Transverse colon (tissue), 4 donors: ENCODE measurements around the gene C4BPB. TPM values are rescaled to one million over a fixed set of nuclear protein-coding genes. Genes with fewer than 3 reads are reported as not detected.
A peak's percentile ranks its signal among the peaks of the same experiment; 100 is the strongest.

ENCODE experiments used
- DNase-seq: peaks from one replicate; pipeline ENCODE4 v3.0.0-alpha.2; 2019
- H3K27ac ChIP-seq, 4 donors: fragments of 200-600 bp; sonication (generic); 2 replicates each; pipeline ENCODE4 v1.5.1; 2016 to 2018; ENCODE audit warnings: inconsistent platforms in 4 of 4
- H3K27me3 ChIP-seq: fragments of 200-600 bp; sonication (generic); 2 replicates; pipeline ENCODE4 v1.5.1; 2017; ENCODE audit warnings: inconsistent platforms
- H3K36me3 ChIP-seq, 4 donors: fragments of 200-600 bp; sonication (generic); 2 replicates each; pipeline ENCODE4 v1.5.1; 2017 to 2019; ENCODE audit warnings: inconsistent platforms in 4 of 4
- H3K4me1 ChIP-seq, 4 donors: fragments of 200-600 bp; sonication (generic); 2 replicates each; pipeline ENCODE4 v1.5.1; 2017 to 2020; ENCODE audit warnings: inconsistent platforms in 4 of 4
- H3K4me3 ChIP-seq, 4 donors: fragments of 200-600 bp; sonication (generic); 1 replicate in 1 of 4; 2 replicates in 3 of 4; pipeline versions ENCODE4 v1.5.1 to v1.6.1; 2017 to 2019; ENCODE audit warnings: inconsistent platforms in 4 of 4
- H3K9me3 ChIP-seq, 2 donors: fragments of 200-600 bp; sonication (generic); 2 replicates each; pipeline ENCODE4 v1.5.1; 2017 to 2019; ENCODE audit warnings: inconsistent platforms in 2 of 2
- EP300 ChIP-seq: sonication (generic); formaldehyde crosslinking; IDR thresholded peaks from one replicate; pipeline ENCODE4 v1.6.1; 2017; ENCODE audit warnings: antibody characterized with exemption, low read depth
- POLR2A ChIP-seq: fragments of 450-650 bp; IDR thresholded peaks from one replicate; pipeline ENCODE4 v1.6.1; 2016; ENCODE audit warnings: antibody characterized with exemption, mild to moderate bottlenecking, moderate library complexity
- POLR2AphosphoS5 ChIP-seq, 3 donors: sonication (generic); formaldehyde crosslinking; IDR thresholded peaks; one replicate each; pipeline ENCODE4 v1.6.1; 2016; ENCODE audit warnings: antibody characterized with exemption in 3 of 3
- WGBS, 2 donors: methylation state at CpG; one replicate each; pipeline ENCODE4 v1.1.5; 2018; ENCODE audit warnings: low coverage in 1 of 2; 5-methylcytosine and 5-hydroxymethylcytosine counted together
- in situ Hi-C, 4 donors: fragments of 200-750 bp; cut with MboI; loops; one replicate each; pipeline versions ENCODE4 v1.15.0 to v1.15.1; 2017; ENCODE audit warnings: low sequenced_read_pairs in 3 of 4, low pct_ligation_motif_present in 1 of 4, low pct_unique_long_range_greater_than_20kb in 1 of 4
- intact Hi-C: fragments of 100-400 bp; cut with DNase I; formaldehyde crosslinking; loops from one replicate; pipeline ENCODE4 v1.15.1; 2023; ENCODE audit warnings: low total_unique reads
- total RNA-seq, 4 donors: library from RNA; depleted of rRNA; stranded (reverse); fragments of >200 nt; gene quantifications; one replicate each; pipeline ENCODE4 v1.1.0, GENCODE V29; 2016
- TF ChIP-seq, protein P1 (sequence below), 5 experiments: fragments of 200-600 bp in 3 of 5; fragments of 450-650 bp in 2 of 5; sonication (generic) in 3 of 5; IDR thresholded peaks; 1 replicate in 2 of 5; 2 replicates in 3 of 5; pipeline ENCODE4 v1.5.1; 2016 to 2017; ENCODE audit warnings: antibody characterized with exemption in 5 of 5, inconsistent platforms in 3 of 5, mild to moderate bottlenecking in 2 of 5, moderate library complexity in 1 of 5

Gene C4BPB
- total RNA-seq, 4 donors from 2014 or later = 3.7 to 16.8 (median 9.8) TPM; not detected in 1

DNA sequence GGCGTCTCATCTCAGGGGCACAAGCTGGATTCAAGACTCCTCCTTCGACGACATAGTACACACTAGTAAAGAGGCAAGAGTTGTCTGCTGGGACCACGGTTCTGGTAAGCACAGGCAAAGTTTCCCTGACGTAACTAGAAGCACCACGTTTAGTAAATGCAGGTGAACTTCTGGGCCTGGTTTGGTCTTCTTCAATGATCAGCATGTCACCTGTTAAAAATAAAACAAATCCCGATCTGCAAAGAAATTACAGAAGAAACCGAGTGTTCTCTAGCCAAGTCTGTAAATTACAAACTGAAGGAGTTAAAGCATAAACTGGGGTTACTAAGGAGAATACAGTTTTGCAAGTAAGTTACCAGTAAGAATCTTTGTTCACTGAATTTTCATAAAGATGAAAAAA lies 39.1 kb upstream of the C4BPB start:
- intact Hi-C loops = no loop called here
- H3K4me3 ChIP-seq = peak overlapping the region in 3 of 4 donors; percentile 84 to 96 (median 85)
- no peaks in the 10 kb centered on the region for H3K27me3 ChIP-seq
- H3K36me3 ChIP-seq = peaks cover 0 to 9% (median 4%) of the 10 kb centered on the region in 4 donors
- H3K27ac ChIP-seq = peak overlapping the region in 3 of 4 donors; percentile 92 to 96 (median 92)
- no peaks in the 10 kb centered on the region for H3K9me3 ChIP-seq
- 0 to 43% methylated on average over 2 to 8 of the region's 8 CpGs for WGBS, 2 donors
- DNase-seq = no peak
- in situ Hi-C loops = no loop called here
- TF ChIP-seq POLR2AphosphoS5 (IDR thresholded peaks at IDR 0.05) = no peak
- TF ChIP-seq, protein P1, sequence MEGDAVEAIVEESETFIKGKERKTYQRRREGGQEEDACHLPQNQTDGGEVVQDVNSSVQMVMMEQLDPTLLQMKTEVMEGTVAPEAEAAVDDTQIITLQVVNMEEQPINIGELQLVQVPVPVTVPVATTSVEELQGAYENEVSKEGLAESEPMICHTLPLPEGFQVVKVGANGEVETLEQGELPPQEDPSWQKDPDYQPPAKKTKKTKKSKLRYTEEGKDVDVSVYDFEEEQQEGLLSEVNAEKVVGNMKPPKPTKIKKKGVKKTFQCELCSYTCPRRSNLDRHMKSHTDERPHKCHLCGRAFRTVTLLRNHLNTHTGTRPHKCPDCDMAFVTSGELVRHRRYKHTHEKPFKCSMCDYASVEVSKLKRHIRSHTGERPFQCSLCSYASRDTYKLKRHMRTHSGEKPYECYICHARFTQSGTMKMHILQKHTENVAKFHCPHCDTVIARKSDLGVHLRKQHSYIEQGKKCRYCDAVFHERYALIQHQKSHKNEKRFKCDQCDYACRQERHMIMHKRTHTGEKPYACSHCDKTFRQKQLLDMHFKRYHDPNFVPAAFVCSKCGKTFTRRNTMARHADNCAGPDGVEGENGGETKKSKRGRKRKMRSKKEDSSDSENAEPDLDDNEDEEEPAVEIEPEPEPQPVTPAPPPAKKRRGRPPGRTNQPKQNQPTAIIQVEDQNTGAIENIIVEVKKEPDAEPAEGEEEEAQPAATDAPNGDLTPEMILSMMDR (IDR thresholded peaks at IDR 0.05) = no peak
- H3K4me1 ChIP-seq = peaks cover 21 to 77% (median 33%) of the 10 kb centered on the region in 4 donors

GRCh38 chr1:207049974-207050391 lies 38.7 kb upstream of the C4BPB start:
- H3K36me3 ChIP-seq = peaks cover 0 to 9% (median 4%) of the 10 kb centered on the region in 4 donors
- no peaks in the 10 kb centered on the region for H3K9me3 ChIP-seq
- peaks cover 21 to 79% (median 35%) of the 10 kb centered on the region in 4 donors for H3K4me1 ChIP-seq
- intact Hi-C loops (no loop called here), in situ Hi-C loops (no loop called here)
- peak; percentile 72 for DNase-seq
- H3K27me3 ChIP-seq = no peaks in the 10 kb centered on the region
- TF ChIP-seq POLR2AphosphoS5 (IDR thresholded peaks at IDR 0.05) (no peak), POLR2A (no peak), EP300 (no peak)
- TF ChIP-seq, protein P1 (IDR thresholded peaks at IDR 0.05) = peak; percentile 80 to 94 (median 83)
- H3K4me3 ChIP-seq = peak overlapping the region; percentile 66 to 96 (median 84)
- 0% methylated on average over 4 to 6 of the region's 6 CpGs for WGBS, 2 donors
- H3K27ac ChIP-seq = peak overlapping the region; percentile 92 to 96 (median 92)

- peaks cover 21 to 79% (median 37%) of the 10 kb centered on the region in 4 donors for H3K4me1 ChIP-seq
- peak overlapping the region; percentile 66 to 96 (median 84) for H3K4me3 ChIP-seq
- H3K36me3 ChIP-seq = peaks cover 0 to 9% (median 4%) of the 10 kb centered on the region in 4 donors
- in situ Hi-C loops = no loop called here
- H3K27ac ChIP-seq = peak overlapping the region; percentile 92 to 96 (median 92)
- TF ChIP-seq POLR2AphosphoS5 (IDR thresholded peaks at IDR 0.05) (peak; percentile 23 to 47 (median 26)), EP300 (no peak), POLR2A (peak; percentile 26)
- no peaks in the 10 kb centered on the region for H3K27me3 ChIP-seq
- peak; percentile 94 for DNase-seq
- WGBS, 2 donors = 1% methylated on average over 45 of the region's 47 CpGs; no CpG with 5 or more reads in 1 of the 2 donors
- intact Hi-C loops = no loop called here
- no peaks in the 10 kb centered on the region for H3K9me3 ChIP-seq
Observed at GRCh38 chr1:207050480-207051190, 38.0 kb upstream of the C4BPB start.

GRCh38 chr1:207051191-207051943 lies 37.3 kb upstream of the C4BPB start, which contains the start of gene YOD1:
YOD1 (minus strand) TSS chr1:207051208; CDS start chr1:207051030, 178 bp downstream.
- H3K36me3 ChIP-seq = peaks cover 0 to 9% (median 4%) of the 10 kb centered on the region in 4 donors
- in situ Hi-C loops (no loop called here), intact Hi-C loops (no loop called here)
- H3K27me3 ChIP-seq = no peaks in the 10 kb centered on the region
- peak within 1 kb of the TSS; percentile 66 to 96 (median 84) for H3K4me3 ChIP-seq
- TF ChIP-seq POLR2AphosphoS5 (IDR thresholded peaks at IDR 0.05) (peak in 1 of 3 donors; percentile 41), EP300 (no peak), POLR2A (peak; percentile 11)
- TF ChIP-seq, protein P1 (IDR thresholded peaks at IDR 0.05) = no peak
- peak; percentile 49 for DNase-seq
- H3K27ac ChIP-seq = peak within 1 kb of the TSS; percentile 92 to 96 (median 92)
- 44 to 63% methylated on average over 3 to 15 of the region's 15 CpGs for WGBS, 2 donors
- H3K9me3 ChIP-seq = no peaks in the 10 kb centered on the region
- peaks cover 21 to 80% (median 39%) of the 10 kb centered on the region in 4 donors for H3K4me1 ChIP-seq
